ENCODE data around the gene PRDM8.

Gene PRDM8

DNA sequence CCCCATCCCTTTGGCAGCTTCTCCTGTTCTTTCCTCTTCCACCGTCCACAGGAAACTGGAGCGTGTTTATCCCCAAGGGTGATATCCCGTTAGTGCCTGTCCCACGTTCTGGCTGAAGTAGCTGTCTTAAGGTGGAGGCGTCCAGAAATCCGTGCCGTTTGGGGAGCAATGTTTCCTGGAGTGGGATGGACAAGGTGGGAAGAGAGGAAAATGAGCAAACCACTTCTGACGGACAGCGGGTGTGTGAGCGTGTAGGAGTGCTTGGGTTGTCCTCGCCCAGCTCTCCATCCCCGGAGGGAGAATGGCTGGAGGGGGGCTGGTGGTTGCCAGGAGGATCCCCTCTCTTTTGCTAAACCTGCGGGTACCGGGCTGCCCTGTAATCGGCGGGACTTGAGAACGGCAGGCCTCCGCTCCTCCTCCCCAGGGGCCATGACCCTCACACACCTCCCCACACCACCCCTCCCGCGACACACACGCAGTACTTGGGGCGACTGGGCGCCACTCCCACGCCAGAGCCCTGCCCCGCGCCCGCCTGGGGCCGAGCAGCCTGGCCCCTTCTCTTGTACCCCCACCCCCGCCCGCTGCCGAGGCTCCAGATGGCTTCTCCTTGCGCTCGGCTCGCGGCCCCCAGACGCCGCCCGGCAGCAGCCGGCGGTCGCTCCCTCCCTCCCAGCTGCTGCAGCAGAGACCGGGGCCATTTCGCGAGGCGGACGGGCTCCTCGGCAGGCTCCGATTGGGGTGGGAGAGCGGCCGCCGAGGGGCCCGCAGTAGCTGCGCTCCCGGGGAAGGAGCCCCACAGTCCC lies 13.9 kb upstream of the PRDM8 start:
- DNase-seq = peak in 8 of 51 donors; percentile 28 to 62 (median 46)

DNA sequence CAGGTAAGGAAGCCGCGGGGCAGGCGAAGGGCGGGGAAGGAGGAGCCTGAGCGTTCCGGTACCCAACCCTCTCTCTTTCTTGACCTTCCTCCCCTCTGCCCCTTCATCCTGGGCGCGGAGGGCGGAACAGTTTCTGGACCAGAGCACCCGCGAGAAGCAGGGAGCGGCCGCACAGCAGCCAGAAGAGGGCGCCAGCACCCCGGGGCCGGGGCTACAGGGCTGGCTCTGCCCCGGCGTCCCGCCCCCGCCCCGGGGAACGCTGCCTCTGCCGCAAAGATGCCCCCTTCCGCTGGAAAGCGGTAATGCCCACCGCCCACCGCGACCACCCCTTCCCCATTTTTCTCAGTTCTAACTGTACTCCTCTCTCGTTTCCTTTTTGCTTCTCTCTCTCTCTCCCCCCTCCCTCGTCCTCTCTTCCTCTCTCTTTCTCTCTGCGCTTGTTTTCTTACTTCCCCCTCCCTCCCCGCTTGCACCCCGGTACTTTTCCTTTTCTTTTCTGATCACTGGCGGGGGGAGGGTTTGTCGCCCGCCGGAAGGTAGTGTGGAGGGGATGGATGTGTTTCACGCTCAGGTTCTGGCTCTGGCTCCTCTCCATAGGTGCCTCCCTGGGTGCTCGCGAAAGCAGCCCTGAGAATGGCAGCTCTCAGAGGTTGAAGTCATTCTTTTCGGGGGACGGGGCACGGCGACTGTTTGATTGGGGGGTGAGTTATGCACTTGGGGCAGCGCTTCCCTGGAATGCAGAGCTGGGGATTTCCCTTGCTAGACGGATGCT lies 13.1 kb upstream of the PRDM8 start:
- peak in 50 of 51 donors; percentile 15 to 90 (median 68) for DNase-seq

- peak in 3 of 51 donors; percentile 41 to 48 (median 46) for DNase-seq
Measured at GRCh38 chr4:80184825-80185756, 12.2 kb upstream of the PRDM8 start.

GRCh38 chr4:80185787-80186548 lies 11.3 kb upstream of the PRDM8 start:
- DNase-seq = peak in 1 of 51 donors; percentile 46

- DNase-seq = peak in 21 of 51 donors; percentile 5 to 69 (median 42)
Measured at GRCh38 chr4:80186676-80187075, 10.6 kb upstream of the PRDM8 start.

- DNase-seq = peak in 3 of 51 donors; percentile 9 to 31 (median 21)
Measured at GRCh38 chr4:80187677-80188076, 9.6 kb upstream of the PRDM8 start.

- no peak for DNase-seq
Measured at GRCh38 chr4:80188457-80188800, 8.9 kb upstream of the PRDM8 start.

GRCh38 chr4:80188801-80189458 lies 8.4 kb upstream of the PRDM8 start:
- DNase-seq = no peak

DNA sequence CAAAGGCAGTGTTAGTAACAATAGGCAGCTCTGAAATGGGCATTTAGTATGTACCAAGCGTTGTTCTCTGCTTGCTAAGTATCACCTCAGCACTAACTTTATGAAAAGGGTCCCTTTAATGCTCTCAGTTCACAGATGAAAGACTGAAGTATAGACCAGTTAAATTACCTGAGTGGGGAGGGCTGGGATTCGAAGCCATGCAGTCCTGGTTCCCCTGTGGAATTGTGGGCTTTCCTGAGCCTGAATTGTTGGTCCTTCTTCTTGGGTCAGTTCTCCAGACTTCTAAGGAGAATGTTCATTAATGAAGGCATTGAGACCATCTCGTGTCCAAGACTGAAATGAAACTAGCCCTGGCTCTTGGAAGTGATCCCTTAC lies 7.7 kb upstream of the PRDM8 start:
- DNase-seq = no peak

DNA sequence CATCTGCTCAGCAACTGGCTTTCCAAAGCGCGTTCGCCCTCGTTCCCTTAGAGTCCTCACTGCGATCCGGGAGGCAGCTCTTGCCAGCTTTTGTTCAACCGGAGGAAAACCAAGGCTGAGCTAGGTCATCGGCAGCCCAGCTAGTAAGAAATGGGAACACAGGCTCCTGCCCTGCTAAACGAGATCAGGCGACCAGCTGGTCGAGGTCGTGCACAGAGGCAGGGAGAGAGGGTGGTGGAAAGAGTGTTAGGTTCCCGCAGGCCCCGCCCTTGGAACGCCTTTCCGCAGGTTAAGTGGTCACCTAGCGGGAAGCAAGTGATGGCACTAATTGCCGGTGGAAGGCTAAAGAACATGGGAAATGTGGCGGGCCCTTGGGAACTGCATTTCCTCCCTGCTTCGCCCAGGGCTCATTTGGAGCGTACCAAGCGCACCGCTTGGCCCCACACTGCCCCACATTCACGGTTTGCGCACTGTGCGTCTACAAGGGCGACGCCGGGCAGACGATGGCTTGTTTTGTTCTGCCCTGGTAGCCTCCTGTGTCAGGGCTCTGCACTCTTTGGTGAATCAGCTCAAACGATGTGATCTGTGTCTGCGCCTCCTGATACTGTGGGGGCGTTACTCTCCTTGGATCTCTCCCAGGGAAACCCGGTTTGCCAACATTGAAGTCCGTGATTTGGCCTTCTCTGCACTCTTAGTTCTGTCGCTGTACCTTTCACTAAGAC lies 7.2 kb upstream of the PRDM8 start:
- DNase-seq = peak in 3 of 51 donors; percentile 5 to 23 (median 16)

DNA sequence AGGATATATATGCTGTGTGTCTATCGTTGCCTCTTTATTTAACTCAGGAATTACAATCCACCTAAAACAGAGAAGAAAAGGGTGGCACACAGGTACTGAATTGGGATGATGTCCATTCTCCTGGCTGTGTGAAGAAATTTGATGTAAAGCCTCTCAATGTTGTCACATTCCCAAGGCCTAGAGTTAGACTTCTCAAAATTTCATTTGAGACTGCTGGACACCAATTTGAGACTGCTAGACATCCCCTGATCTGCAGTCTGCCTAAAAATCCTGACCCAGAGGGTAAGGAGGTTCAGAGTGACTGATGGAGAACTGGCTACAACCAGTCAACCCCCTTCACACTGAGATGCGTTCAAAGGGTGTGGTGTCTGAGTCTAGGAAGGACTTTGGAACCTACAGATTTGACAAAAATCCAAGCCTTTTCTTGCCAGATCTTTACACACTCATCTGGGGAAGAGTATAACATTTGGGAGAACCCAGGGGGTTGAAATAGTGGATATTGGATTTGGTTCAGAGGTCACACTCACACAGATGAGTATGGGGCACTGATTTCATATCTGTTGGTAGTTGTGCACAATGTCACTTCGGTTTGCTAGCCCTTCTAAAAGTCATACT lies 4.9 kb upstream of the PRDM8 start:
- no peak for DNase-seq

- DNase-seq = no peak
Measured at GRCh38 chr4:80192937-80193336, 4.4 kb upstream of the PRDM8 start.

GRCh38 chr4:80195441-80196140 lies 1.7 kb upstream of the PRDM8 start:
- no peak for DNase-seq

DNA sequence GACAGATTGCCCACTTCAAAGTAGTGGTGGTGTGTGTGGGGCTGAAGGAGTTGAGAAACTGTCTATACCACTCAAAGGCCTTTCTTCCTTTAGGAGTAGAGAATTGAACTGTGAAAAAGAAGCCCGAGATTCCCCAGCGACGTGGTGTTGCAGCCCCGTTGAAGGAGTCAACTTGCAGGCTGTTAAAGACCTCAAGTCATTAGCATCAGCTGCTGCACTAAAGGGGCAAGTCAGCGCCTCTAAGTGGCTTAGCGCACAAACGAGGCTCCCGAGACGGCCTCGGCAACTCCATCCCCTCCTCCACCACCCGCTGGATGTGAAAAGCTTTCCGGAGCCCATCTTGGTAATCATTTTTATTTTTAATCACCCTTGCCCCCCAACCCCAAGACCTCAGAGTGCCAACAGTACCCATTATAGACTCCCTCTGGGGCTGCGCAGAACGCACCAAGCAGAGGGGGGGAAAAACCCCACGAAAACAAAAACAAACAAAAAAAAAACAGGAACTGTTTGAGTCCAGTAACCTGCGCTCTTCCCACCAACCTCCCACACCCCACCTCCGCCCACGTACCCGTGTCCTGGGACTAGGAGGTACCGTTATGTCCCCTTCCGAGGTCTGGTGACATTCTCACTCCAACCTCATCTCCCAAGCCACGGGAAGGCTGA lies 913 bp upstream of the PRDM8 start:
- DNase-seq = peak in 21 of 51 donors; percentile 5 to 72 (median 37)

DNA sequence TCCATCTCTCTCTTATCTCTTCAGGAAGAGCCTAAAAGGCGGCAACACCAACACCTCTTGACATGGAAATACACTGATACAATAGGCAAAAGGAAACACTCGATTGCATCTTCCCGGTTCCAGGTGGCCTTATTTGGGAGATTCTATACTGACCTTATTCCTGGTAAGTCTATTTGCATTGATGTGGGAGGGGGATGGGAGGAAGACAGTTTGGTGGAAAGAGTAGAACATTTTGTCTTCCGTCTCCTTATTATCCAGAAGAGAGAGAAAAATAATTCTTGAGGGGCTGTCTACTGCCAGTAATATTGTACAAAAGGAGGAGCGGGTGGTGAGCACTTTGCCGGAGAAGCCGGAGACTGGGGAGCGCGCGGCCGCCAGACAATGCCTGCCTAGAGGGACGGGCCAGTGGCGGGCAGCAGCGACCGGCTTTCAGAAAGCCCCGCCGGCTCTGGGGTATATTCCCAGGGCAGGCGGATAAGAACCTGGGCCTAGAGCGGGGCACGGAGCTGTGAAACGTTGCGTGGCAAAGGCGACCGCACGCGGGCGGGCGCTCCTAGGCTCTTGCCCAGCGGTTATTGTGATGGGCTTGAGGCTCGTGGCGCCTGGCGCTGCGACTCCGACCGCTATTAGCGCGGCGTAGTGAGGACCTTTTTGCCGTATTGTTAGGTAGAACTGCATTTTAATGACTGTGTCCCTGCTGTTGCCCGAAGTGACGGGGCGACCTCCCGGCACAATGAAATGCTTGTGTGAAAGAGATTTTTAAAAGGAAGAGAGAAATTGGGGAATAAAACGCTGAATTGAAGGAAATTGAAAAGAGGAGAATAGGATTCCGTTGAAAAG lies 518 bp downstream of the PRDM8 start:
- DNase-seq = peak in 22 of 51 donors; percentile 14 to 84 (median 34)

GRCh38 chr4:80198441-80198837 lies 1.1 kb downstream of the PRDM8 start:
- no peak for DNase-seq

- no peak for DNase-seq
Measured at GRCh38 chr4:80199004-80199560, 1.8 kb downstream of the PRDM8 start.
